ENCODE results near the gene RFNG.

DNA sequence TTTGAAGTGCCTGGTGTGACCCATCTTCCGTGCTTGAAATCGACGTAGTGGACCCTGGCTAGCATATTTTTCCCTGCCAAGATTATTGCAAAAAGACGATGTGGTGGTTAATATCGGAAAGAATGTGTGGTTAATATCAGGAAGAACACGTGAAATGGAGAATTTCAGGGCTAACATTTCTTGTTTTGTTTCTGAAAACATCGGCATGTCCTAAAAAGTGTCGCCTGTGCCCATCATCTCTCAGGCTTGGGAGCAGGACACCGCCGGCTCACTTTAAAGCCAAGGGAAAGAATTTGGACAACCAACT, 13.8 kb downstream of the RFNG start:
- TF ChIP-seq, protein P1, sequence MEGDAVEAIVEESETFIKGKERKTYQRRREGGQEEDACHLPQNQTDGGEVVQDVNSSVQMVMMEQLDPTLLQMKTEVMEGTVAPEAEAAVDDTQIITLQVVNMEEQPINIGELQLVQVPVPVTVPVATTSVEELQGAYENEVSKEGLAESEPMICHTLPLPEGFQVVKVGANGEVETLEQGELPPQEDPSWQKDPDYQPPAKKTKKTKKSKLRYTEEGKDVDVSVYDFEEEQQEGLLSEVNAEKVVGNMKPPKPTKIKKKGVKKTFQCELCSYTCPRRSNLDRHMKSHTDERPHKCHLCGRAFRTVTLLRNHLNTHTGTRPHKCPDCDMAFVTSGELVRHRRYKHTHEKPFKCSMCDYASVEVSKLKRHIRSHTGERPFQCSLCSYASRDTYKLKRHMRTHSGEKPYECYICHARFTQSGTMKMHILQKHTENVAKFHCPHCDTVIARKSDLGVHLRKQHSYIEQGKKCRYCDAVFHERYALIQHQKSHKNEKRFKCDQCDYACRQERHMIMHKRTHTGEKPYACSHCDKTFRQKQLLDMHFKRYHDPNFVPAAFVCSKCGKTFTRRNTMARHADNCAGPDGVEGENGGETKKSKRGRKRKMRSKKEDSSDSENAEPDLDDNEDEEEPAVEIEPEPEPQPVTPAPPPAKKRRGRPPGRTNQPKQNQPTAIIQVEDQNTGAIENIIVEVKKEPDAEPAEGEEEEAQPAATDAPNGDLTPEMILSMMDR (conservative IDR thresholded peaks at IDR 0.05): no peak
- no peak for TF ChIP-seq EZH2 (IDR thresholded peaks at IDR 0.05; ENCODE audit: low read depth)

Data from PC-9 (cell line).